Esophagus muscularis mucosa (tissue), 3 donors: Measurements from ENCODE around the gene ECT2.

Experiments
- CTCF ChIP-seq, 3 experiments: fragments of 200-600 bp in 2 of 3; fragments of 450-650 bp in 1 of 3; sonication (generic) in 2 of 3; IDR thresholded peaks; one replicate each; pipeline ENCODE4 v1.5.1; 2017 to 2019; ENCODE audit warnings: antibody characterized with exemption in 3 of 3, mild to moderate bottlenecking in 2 of 3, moderate library complexity in 1 of 3
- POLR2A ChIP-seq: fragments of 450-650 bp; IDR thresholded peaks from one replicate; pipeline ENCODE4 v1.6.1; 2017; ENCODE audit warnings: antibody characterized with exemption, moderate library complexity, mild to moderate bottlenecking, low read depth
- POLR2AphosphoS5 ChIP-seq, 2 donors: sonication (generic); formaldehyde crosslinking; IDR thresholded peaks; one replicate each; pipeline ENCODE4 v1.6.1; 2017; ENCODE audit warnings: antibody characterized with exemption in 2 of 2

GRCh38 chr3:172708921-172709773 is 41.4 kb upstream of the ECT2 start:
- TF ChIP-seq CTCF (IDR thresholded peaks at IDR 0.05) (no peak), POLR2A (no peak), POLR2AphosphoS5 (IDR thresholded peaks at IDR 0.05) (no peak)
